ENCODE data around the gene CLDND1.
"Not testable (repeated sequence)": the region's sequence is repeated elsewhere in the genome, so short reads cannot be mapped to it uniquely, and the experiment has no call there.

The CLDND1 gene

DNA sequence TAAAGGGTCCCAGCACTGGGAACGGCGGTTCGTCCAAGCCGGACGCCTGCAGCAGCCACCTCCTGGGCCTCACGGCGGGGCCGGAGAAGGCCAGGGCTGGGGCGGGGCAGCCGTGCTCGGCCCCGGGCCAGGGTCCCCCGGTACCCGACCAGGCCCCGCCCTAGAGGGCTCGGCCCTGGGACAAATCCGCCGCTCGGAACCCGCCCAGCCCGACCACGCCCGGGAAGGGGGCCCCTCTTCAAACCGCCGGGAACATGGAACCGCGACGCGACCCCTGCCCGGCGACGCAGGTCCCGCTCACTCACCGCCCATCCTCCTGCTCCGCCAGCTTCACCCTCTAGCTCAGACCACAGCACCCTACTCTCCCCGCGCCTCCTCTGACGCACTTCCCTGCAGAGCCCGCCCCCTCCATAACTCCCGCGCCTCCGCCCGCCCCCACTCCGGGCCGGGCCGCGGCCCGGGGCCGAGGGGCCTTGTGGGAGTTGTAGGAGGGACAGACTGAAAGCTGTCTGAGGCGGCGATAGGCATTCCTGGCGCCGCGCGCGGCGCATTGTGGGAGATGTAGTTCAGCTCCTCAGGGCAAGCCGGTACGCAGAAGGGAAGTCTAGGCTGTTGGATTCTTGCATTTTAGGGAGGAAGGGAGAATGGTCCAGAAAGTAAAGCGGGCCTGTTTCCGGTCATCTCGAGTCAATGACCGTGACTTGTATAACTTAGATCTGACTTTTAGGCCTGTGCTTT lies at the start of gene CLDND1:
TSS of gene CLDND1 (minus strand) at position 359 of the 738 bp plus-strand sequence. CDS start 1,478 bp downstream, outside the sequence.
- Histone ChIP-seq H3K9me3 (ENCODE audit: control insufficient read depth, low read length) (no peaks in the 10 kb centered on the region), H3K4me1 (ENCODE audit: control insufficient read depth, insufficient read depth, low read length) (no peaks in the 10 kb centered on the region), H3K4me3 (ENCODE audit: low read length) (peak within 1 kb of the TSS; percentile 37), H3K36me3 (ENCODE audit: control insufficient read depth, insufficient read depth, low read length) (no peaks in the 10 kb centered on the region), H3K27me3 (ENCODE audit: control insufficient read depth, insufficient read depth, low read length) (no peaks in the 10 kb centered on the region), H3K9ac (ENCODE audit: low read length) (peak within 1 kb of the TSS; percentile 83)

DNA sequence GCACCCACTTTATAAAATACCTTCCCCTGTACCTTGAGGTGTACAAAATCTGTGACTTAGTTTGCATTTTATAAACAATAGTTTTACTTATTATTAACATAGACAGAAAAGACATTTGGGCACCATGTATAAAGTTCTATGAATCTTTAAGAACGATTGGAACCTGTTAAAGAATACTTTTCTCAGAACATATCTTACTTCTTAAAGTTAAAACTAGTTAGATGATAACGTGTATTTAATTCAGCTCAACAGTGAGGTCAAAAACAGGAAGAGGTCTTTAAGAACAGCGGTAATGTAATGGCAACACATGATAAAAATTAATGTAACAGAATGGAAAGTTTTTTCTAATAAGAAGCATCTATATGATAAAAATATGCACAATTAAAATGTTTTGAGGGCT lies 45.7 kb upstream of the CLDND1 start:
- Histone ChIP-seq H3K27me3 (ENCODE audit: control insufficient read depth, insufficient read depth, low read length) (peaks cover 7% of the 10 kb centered on the region), H3K36me3 (ENCODE audit: control insufficient read depth, insufficient read depth, low read length) (no peaks in the 10 kb centered on the region), H3K9ac (ENCODE audit: low read length) (no peak overlapping the region), H3K4me1 (ENCODE audit: control insufficient read depth, insufficient read depth, low read length) (no peaks in the 10 kb centered on the region), H3K9me3 (ENCODE audit: control insufficient read depth, low read length) (no peaks in the 10 kb centered on the region), H3K4me3 (ENCODE audit: low read length) (no peak overlapping the region)

DNA sequence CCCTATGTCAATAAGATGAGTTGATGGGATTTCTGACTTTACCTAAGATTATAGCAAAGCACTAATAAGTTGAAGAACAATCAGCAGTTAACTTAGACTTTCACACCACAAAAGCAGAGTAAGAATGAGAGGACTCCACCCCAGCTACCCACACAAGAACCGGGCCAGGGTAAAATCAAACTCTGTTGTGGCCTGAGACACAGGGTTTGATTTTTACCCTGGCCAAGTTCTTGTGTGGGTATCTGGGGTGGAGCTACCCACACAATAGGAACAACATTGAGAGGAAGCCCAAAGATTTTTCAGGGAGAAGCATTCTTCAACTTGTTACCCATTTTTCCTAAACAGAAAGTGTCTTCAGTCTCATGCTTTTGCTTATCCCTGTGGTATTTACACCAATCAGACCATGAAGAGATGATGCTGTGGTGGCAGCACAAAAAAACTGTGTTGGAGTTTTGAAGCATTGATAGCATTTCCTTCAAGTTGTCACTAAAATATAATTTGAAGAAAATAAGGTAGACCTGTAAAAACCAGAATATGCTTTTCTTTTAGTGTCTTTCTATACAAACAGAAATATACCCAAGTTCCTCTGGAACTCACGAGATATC lies 45.1 kb upstream of the CLDND1 start:
- Histone ChIP-seq H3K36me3 (ENCODE audit: control insufficient read depth, insufficient read depth, low read length) (no peaks in the 10 kb centered on the region), H3K4me1 (ENCODE audit: control insufficient read depth, insufficient read depth, low read length) (no peaks in the 10 kb centered on the region), H3K9ac (ENCODE audit: low read length) (no peak overlapping the region), H3K27me3 (ENCODE audit: control insufficient read depth, insufficient read depth, low read length) (peaks cover 7% of the 10 kb centered on the region), H3K4me3 (ENCODE audit: low read length) (no peak overlapping the region), H3K9me3 (ENCODE audit: control insufficient read depth, low read length) (no peaks in the 10 kb centered on the region)

DNA sequence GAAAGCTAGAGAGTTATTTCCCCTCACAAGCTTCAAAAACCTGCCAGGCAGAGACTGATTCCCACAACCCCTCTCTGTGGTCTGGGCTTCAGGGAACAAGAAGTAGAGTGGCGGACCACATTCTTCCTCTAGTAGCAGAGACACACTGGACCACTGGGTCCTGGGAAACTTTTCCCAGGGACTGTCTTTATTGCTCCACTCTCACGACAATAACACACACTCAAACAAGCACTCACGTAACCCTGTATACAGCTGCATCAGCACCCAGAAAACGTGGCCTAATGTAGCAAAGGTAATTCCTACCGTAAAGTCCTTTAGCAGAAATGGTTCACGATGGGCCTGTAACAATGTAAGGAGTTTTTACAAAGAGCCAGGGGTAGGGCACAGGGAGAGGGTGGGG lies 43.1 kb upstream of the CLDND1 start:
- Histone ChIP-seq H3K4me3 (ENCODE audit: low read length) (no peak overlapping the region), H3K27me3 (ENCODE audit: control insufficient read depth, insufficient read depth, low read length) (peaks cover 7% of the 10 kb centered on the region), H3K36me3 (ENCODE audit: control insufficient read depth, insufficient read depth, low read length) (no peaks in the 10 kb centered on the region), H3K9ac (ENCODE audit: low read length) (no peak overlapping the region), H3K9me3 (ENCODE audit: control insufficient read depth, low read length) (no peaks in the 10 kb centered on the region), H3K4me1 (ENCODE audit: control insufficient read depth, insufficient read depth, low read length) (no peaks in the 10 kb centered on the region)

DNA sequence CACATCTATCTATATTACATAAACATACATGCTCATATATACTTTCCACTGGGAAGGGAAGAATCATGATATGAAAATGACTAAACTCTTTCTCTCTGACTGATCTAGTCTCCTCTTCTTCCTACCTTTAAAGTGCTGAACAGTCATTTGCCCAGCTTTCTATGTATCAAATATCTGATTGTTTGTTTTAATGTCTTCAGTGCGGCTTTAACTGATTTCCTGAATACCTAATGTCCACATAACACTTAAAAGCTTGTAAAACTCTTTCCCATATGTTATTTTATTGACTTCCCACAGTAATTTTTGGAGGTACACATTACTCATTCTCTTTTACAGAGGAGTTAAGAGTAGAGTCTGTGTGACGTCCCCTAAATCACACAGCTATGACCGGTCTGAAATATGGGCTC lies 42.5 kb upstream of the CLDND1 start:
- no peak overlapping the region for H3K9ac ChIP-seq (ENCODE audit: low read length)

DNA sequence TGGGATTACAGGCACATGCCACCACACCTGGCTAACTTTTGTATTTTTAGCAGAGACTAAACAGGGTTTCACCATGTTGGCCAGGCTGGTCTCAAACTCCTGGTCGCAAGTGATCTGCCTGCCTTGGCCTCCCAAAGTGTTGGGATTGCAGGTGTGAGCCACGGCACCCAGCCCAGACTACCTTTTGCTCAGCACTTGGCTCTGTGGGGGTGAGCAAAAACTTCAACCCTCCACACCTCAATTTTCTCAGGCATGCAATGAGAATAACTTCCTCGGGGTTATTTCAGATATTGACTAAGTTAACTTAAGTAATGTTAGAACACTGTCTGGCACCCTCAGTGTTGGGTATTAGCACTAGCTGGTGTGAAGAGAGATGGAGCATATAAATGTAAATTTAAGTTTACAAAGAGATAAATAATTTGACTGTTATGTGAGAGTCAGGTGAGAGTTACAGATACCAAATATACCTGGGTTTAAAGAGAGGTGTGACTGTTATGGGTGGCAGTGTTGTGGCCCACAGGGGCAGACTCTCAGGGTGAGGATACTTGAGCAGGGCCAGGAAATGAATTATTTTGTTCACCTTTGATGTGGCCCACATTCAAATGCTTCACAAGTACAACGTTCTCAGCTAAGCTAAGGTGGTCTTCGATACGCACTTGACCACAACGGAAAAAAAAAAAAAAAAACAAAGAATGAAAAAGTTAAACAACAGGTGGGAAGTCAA lies 41.7 kb upstream of the CLDND1 start:
- H3K4me1 ChIP-seq (ENCODE audit: control insufficient read depth, insufficient read depth, low read length) = no peaks in the 10 kb centered on the region
- no peak overlapping the region for H3K4me3 ChIP-seq (ENCODE audit: low read length)
- H3K9me3 ChIP-seq (ENCODE audit: control insufficient read depth, low read length) = no peaks in the 10 kb centered on the region
- no peak overlapping the region for H3K9ac ChIP-seq (ENCODE audit: low read length)
- H3K27me3 ChIP-seq (ENCODE audit: control insufficient read depth, insufficient read depth, low read length) = peaks cover 7% of the 10 kb centered on the region
- no peaks in the 10 kb centered on the region for H3K36me3 ChIP-seq (ENCODE audit: control insufficient read depth, insufficient read depth, low read length)

More for the DNA sequence above, 42.5 kb upstream of the CLDND1 start:
- peaks cover 7% of the 10 kb centered on the region for H3K27me3 ChIP-seq (ENCODE audit: control insufficient read depth, insufficient read depth, low read length)
- no peak overlapping the region for H3K4me3 ChIP-seq (ENCODE audit: low read length)
- no peaks in the 10 kb centered on the region for H3K36me3 ChIP-seq (ENCODE audit: control insufficient read depth, insufficient read depth, low read length)
- no peaks in the 10 kb centered on the region for H3K4me1 ChIP-seq (ENCODE audit: control insufficient read depth, insufficient read depth, low read length)
- H3K9me3 ChIP-seq (ENCODE audit: control insufficient read depth, low read length) = no peaks in the 10 kb centered on the region

DNA sequence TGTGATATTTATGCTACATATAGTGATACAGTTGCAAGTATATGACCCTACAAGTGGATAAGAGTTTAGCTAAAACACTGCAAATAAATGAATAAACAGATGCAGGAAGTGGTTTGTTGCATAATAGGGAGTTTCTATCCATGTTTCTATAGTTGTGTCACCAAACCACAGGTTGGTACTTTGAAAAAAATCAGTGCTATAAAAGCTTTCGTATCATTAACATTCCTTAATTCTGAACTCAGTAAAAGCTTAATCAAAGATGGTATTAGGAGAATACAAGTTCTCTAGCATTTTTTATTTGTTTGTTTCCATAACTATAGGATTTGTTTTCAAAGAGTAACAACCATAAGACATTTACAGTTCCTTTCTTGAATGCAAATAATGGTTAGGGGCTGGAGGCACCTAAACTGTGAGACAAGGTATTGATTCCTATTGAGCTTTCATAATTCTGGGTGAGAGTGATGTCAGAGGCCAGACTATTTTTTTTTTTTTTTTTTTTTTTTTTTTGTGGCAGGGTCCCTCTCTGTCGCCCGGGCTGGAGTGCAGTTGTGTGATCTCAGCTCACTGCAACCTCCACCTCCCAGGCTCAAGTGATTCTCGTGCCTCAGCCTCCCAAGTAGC lies 41.1 kb upstream of the CLDND1 start:
- Histone ChIP-seq H3K4me3 (ENCODE audit: low read length) (no peak overlapping the region), H3K27me3 (ENCODE audit: control insufficient read depth, insufficient read depth, low read length) (peaks cover 7% of the 10 kb centered on the region), H3K36me3 (ENCODE audit: control insufficient read depth, insufficient read depth, low read length) (no peaks in the 10 kb centered on the region), H3K9ac (ENCODE audit: low read length) (no peak overlapping the region), H3K9me3 (ENCODE audit: control insufficient read depth, low read length) (no peaks in the 10 kb centered on the region), H3K4me1 (ENCODE audit: control insufficient read depth, insufficient read depth, low read length) (no peaks in the 10 kb centered on the region)

DNA sequence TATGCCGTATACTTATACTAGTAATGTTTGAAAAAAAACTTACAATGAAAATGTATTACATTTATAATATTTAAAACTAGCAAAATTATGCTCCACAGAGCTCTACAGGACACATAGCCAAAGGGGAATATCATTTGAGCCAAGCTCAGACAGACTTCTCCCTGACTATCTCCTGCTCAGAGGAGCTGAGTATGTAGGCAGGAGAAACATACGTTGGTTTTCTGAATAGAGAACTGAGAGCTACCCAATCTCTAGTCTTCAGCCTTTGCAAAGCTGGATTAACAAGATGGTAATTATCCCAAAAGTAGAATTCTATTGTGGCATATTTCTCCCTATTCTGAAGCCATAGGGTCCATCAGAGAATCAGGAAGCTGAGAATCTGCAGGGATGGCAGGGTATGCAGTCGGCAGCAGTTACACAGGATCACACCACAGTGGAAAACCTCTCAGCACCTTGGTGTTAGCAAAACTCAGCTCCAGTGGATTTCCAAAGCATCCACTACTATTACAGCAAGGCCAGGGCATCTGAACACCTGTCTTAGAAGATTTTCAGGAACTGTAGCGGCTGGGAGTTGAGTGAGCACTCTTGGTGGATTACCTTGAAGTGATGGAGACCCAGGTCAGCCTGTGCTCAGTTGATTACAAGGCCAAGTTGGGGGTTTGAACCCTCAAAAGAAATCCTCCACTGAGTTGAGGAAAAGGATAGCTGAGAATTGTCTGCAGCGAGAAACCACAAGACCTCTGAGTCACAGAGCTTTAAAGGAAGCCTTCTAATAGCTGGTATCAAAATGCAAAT lies 39.2 kb upstream of the CLDND1 start:
- no peaks in the 10 kb centered on the region for H3K4me1 ChIP-seq (ENCODE audit: control insufficient read depth, insufficient read depth, low read length)
- H3K36me3 ChIP-seq (ENCODE audit: control insufficient read depth, insufficient read depth, low read length) = no peaks in the 10 kb centered on the region
- no peak overlapping the region for H3K4me3 ChIP-seq (ENCODE audit: low read length)
- H3K9ac ChIP-seq (ENCODE audit: low read length) = no peak overlapping the region
- H3K9me3 ChIP-seq (ENCODE audit: control insufficient read depth, low read length) = no peaks in the 10 kb centered on the region
- H3K27me3 ChIP-seq (ENCODE audit: control insufficient read depth, insufficient read depth, low read length) = peaks cover 7% of the 10 kb centered on the region

DNA sequence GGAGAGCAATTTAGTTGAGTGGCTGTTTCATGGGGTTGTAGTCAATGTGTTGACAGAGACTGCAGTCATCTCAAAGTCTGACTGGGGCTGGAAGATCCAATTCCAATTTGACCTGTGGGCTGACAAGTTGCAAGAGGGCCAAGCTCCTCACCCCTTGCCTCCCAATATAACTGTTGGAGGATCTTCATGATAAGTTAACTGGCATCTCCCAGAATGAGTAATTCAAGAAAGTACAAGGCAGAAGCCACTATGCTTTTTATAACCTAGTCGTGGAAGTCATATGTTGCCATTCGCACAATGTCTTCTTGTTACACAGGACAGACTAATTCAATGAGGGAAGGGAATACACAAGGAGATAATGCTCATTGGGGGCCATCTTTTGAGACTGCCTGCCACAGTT lies 38.2 kb upstream of the CLDND1 start:
- Histone ChIP-seq H3K4me3 (ENCODE audit: low read length) (no peak overlapping the region), H3K36me3 (ENCODE audit: control insufficient read depth, insufficient read depth, low read length) (no peaks in the 10 kb centered on the region), H3K27me3 (ENCODE audit: control insufficient read depth, insufficient read depth, low read length) (peaks cover 2% of the 10 kb centered on the region), H3K9me3 (ENCODE audit: control insufficient read depth, low read length) (no peaks in the 10 kb centered on the region), H3K9ac (ENCODE audit: low read length) (no peak overlapping the region), H3K4me1 (ENCODE audit: control insufficient read depth, insufficient read depth, low read length) (no peaks in the 10 kb centered on the region)

DNA sequence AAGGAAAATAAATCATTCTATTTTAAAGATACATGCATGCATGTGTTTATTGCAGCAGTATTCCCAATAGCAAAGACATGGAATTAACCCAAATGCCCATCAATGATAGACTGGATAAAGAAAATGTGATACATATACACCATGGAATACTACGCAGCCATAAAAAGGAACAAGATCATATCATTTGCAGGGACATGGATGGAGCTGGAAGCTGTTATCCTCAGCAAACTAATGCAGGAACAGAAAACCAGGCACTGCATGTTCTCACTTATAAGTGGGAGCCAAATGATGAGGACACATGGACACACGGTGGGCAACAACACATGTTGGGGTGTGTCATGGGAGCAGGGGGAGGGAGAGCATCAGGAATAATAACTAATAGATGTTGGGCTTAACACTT lies 37.1 kb upstream of the CLDND1 start:
- not testable (repeated sequence) for H3K36me3 ChIP-seq (ENCODE audit: control insufficient read depth, insufficient read depth, low read length); H3K4me1 ChIP-seq (ENCODE audit: control insufficient read depth, insufficient read depth, low read length); H3K9ac ChIP-seq (ENCODE audit: low read length); H3K27me3 ChIP-seq (ENCODE audit: control insufficient read depth, insufficient read depth, low read length); H3K9me3 ChIP-seq (ENCODE audit: control insufficient read depth, low read length); H3K4me3 ChIP-seq (ENCODE audit: low read length)

DNA sequence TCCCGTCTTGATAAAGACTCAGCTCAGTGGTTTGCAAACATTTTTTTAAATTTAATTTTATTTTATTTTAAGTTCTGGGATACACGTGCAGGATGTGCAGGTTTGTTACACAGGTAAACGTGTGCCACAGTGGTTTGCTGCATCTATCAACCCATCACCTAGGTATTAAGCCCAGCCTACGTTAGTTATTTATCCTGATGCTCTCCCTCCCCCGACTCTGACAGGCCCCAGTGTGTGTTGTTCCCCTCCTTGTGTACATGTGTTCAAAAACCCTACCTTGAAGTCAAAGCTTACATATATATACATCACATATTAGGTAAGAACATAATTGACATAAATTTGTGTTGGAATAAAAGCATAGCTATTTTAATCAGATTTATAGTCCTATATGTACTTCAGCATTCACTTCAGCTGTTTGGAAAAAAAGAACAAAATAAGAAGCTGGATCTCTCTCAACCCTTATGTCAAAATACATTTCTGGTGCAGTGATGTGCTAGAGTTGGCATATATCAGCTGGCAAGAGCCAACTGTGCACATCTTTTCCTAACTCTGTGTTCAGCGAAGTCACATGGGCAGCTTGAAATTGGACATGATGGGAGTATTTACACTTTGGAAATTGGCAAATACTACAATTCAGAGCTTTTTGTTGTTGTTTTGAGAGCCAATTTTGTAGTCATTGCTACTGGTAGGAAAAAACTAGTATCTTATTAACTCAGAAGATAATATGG lies 35.6 kb upstream of the CLDND1 start:
- no peaks in the 10 kb centered on the region for H3K36me3 ChIP-seq (ENCODE audit: control insufficient read depth, insufficient read depth, low read length)
- H3K27me3 ChIP-seq (ENCODE audit: control insufficient read depth, insufficient read depth, low read length) = no peaks in the 10 kb centered on the region
- no peak overlapping the region for H3K4me3 ChIP-seq (ENCODE audit: low read length)
- no peaks in the 10 kb centered on the region for H3K4me1 ChIP-seq (ENCODE audit: control insufficient read depth, insufficient read depth, low read length)
- H3K9ac ChIP-seq (ENCODE audit: low read length) = no peak overlapping the region
- no peaks in the 10 kb centered on the region for H3K9me3 ChIP-seq (ENCODE audit: control insufficient read depth, low read length)

All from mucosa of stomach (tissue), 1 donor.